NCI-H524 (cell line): ENCODE data around the gene ALOX12B.
A peak's percentile ranks its signal among the peaks of the same experiment; 100 is the strongest.
"Not testable (repeated sequence)": the region's sequence is repeated elsewhere in the genome, so short reads cannot be mapped to it uniquely, and the experiment has no call there.

Experiments used
- DNase-seq, 2 experiments: peaks; one replicate each; lab custom pipeline; 2025; lab: John Stamatoyannopoulos, UW

The ALOX12B gene

DNA sequence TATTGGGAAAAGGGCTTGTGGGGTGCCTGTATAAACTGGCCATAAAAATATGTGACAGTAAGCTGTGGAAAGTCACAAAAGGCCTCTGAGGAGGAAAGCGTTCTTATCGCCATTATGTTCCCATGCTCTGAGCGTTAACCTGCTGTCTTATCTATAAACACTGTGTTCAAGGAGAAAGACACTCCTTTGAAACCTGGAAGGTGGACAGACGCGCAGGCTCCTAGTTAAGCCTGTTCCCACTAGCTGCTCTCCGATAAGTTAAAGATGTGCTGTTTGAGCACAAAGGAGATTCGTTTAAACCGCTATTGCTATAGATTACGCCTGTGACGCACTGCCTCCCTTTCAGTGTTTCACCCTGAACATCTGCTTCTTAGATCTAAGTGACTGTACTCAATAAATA lies 5.2 kb downstream of the ALOX12B start:
- DNase-seq = no peak

DNA sequence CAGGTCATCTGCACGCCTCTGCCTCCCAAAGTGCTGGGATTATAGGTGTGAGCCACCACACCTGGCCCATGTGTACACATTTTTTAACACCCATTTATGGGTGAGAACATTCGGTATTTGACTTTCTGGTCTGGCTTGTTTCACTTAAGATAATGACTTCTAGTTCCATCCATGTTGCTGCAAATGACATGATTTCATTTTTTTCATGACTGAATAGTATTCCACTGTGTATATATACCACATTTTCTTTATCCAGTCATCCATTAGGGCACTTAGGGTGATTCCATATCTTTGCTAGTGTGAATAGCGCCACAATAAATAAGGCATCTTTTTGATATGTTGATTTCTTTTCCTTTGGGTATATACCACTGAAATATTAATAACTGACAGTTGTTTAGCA lies 5.6 kb downstream of the ALOX12B start:
- no peak for DNase-seq

DNA sequence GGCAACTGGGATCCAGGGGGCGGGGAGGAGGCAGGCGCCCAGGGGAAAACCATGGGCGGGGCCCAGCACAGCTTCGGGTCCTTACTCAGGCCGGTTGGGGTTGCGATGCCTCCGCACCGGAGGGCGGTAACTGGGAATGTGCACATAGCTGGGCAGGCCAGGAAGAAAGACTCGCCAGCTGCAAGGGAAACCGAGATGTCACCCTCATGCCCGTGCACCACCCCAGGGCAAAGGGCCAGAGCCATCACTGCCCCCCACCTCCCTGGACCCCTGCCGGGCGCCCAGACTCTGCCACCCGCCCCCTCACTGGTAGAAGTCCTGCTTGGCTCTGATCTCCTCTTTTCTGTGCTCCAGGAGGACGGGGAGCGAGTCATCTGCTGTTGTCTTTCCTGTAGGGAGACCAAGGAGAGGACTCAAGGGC lies 6.7 kb downstream of the ALOX12B start:
- no peak for DNase-seq

DNA sequence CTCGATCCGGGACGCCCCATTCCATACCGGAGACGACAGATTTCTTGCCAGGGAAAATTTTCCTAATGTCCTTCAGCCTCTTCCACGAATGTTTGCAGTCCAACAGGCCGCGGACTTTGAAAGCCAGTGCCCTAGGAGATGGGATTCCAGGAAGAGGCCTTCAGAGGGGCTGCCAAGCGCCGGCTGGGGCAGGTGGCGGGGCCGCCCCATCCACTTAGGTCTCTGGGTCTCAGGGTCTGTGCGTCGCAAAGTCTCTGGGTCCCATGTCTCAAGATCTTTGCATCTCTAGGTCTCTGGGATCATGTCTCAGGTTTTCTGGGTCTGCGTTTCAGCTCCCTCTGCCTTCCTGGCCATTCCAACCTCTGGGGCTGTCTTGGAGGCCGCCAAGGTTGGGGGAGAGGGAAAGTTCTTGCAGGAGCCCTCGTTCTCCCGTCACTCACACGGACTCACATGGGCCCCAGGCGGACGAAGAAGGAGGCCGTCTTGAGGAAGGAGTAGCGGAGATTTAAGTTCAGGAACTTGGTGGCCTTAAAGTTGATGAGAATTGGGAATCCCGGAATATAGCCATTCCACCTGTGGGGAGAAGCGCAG lies 7.2 kb downstream of the ALOX12B start:
- no peak for DNase-seq

DNA sequence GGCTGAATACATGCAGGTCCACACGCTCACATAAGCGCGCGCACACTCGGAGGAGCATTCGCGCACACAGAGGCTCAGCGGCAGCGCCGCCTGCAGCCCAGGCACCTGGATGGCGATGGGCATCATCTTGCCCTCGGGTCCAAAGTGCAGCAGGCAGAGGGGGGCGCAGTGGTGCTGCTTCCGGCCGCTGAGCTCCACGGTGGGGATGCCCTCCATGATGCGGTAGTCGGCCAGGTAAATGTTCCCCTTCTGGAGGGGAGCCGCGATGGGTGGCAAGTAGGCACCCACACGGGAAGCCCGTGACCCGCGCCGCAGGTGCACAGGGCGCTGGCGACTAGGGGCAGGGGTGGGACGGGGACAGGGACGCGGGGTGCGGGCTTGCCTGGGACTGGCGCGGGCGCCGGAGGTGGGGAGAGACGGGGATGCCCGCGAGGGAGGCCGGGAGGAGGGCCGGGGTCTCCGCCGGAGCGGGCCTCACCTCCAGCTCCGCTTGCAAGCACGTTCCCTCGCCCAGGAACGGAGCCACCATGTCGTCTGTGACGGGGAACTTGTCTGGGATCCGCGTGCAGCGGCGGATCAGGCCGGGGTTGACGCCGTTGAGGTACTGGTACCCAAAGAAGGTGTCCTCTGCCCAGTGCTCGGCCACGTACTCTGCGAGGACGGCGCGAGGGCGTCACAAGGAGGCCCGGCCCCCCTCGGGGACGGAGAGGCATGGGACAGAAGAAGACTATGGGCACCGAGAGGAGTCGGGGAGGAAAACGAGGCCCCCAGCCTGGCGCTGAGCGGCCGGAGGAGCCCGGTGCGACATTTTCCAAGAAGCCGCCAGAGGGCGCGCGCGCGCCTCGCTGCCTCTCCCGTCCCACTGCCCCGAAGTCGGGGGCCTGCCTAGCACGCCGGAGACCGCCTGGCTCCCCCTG lies 8.0 kb downstream of the ALOX12B start:
- peak; percentile 27 to 72 for DNase-seq

DNA sequence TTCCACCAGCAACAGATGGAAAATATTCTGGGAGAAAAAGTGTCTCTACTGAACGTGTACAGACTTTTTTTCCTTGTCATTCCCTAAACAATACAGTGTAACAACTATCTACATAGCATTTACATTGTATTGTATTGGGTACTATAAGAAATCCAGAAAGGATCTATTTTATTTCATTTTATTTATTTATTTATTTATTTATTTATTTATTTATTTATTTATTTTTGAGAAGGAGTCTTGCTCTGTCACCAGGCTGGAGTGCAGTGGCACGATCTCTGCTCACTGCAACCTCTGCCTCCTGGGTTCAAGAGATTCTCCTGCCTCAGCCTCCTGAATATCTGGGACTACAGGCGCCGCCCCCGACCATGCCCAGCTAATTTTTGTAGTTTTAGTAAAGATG lies 9.6 kb downstream of the ALOX12B start:
- not testable (repeated sequence) for DNase-seq

DNA sequence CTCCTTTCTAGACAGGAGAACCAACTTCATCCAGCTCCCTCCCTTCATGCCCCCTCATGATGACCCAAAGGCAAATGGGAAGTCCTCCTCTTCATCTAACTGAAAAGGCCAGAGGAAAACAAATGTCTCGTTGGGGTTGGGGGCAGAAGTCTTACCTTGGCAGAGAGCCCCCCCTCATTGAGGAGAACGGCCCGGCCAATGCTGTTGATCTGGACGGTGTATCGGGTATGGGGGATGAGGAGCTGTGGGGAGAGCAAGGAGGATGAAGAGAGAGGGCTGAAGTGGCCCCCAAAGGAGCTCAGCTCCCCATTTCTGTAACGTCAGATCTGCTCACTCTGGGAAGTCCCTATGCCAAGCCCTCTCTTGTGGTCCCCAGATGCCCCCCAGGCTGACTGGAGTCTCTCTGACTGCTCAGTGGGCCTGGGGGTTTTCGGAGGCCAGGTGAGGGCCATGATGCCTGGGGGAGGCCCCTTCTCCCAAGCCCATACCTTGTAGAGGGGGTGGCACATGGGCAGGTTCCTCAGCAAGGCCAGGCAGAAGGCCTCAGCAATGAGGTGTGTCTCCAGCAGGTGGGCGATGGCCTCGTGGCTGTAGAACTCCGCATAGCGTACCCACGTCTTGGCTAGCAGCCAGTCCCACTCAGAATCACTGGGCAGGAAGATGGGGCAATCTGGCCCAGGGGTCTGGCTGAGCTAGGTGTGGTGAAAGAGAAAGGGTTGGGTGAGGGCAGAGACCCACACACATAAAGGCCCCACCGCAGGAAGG lies 10.8 kb downstream of the ALOX12B start:
- DNase-seq = no peak

DNA sequence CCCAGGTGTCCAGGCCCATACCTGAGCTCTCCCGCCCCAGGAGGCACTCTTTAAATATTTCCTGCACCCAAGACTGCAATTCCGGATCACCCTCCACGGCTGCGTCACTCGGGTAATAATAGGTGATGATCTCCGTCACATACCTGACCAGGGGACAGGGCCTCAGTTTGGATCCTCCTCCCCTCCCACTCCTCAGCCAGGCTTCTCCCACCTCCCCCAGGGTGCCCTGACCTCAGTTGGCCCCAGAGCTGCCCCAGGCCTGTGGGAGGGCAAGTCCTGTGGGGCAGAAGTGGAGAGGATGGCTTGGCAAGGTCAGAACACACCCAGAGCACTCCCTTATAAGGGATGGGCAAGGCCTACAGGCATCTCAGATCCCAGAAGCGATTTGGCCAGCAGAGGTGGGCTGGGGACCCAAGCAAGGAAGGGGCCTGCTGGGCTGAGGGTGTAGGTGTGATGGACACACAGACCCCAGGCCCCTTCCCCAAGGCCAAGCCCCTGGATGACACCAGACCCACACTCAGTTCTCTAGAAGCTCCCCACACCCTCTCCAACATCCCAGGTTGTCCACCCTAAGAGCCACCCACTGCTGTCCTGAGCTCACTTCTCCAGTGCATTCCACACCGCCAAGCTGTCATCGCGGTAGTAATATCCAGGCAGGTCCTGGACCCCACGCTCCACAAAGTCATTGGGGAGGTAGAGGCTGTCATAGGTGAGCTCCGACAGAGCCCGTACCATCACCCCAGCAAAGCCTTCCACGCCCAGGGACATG lies 11.8 kb downstream of the ALOX12B start:
- no peak for DNase-seq

DNA sequence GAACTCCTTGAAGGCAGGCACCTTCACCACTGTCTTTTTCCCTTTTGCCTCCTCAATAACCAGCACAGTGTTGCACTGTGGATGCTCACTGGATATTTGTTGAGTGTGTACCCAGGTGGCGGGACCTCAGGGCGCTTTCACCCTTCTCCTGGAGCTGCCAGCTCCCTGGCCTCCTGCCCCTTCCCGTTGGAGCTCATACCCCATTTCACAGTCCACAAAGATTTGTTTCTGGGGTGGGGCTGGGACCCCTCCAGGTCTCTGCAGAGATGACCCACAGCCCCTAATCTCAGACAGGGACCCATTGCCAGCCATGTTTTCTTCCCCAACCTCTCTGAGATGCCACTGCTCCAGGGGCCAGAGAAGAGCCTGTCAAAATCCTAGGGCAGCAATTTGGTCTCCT lies 12.4 kb downstream of the ALOX12B start:
- no peak for DNase-seq

DNA sequence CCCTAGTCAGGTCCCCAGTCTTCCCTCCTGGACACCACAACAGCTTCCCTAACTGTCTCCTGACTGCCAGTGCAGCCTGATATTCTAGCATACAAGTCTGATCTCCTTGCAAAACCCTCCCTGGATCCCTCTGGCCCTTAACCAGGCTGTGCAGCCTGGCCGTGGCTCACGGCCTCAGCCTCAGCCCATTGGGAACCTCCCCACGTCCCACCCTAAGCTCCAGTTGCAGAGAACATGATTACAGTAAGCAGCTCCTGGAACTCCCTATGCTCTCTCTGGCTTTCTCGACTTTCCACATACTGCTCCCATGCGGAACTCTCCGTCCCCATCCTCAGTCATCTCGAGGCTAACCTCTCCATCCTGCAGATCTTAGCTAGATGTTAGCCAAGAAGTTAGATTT lies 13.0 kb downstream of the ALOX12B start:
- no peak for DNase-seq

DNA sequence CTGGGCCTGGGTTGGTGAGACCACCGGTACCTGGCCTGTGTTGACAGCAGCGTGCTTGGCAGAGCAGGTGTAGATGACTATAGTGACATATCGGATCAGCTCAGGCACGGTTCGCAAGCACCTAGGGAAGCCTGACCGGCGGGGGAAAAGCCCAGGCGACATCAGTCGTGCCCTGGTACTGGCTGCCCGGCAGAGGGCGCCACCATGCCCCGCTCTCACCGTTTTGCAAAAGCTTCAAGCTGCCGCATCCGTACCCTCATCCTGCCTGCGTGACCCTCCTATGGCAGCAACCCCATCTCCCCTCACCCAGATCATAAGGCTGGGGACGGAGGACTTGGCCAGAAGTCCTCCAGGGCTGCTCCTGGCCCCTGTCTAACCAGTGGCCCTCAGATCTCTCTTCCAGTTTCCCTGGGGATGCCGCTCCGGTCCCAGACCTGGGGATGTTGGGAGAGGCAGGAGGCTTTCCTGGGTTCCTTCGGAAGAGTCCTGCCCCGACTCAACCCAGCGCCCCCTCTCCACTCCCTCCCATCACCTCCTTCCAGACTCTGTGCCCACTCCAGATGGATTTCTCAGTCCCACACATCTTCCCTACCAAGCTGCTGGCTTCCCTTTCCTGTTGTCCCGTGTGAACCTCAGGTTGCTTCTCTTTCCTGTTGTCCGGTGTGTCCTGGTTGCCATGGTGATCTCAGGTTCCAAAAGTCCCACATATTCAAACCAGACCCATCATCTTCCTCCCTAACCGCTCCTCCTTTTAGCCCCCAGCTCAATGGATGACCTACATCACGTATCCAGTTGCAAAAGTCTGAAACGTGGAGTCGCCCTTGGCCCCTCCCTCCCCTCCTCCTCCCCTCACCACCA lies 13.7 kb downstream of the ALOX12B start:
- DNase-seq = peak; percentile 9 to 54

DNA sequence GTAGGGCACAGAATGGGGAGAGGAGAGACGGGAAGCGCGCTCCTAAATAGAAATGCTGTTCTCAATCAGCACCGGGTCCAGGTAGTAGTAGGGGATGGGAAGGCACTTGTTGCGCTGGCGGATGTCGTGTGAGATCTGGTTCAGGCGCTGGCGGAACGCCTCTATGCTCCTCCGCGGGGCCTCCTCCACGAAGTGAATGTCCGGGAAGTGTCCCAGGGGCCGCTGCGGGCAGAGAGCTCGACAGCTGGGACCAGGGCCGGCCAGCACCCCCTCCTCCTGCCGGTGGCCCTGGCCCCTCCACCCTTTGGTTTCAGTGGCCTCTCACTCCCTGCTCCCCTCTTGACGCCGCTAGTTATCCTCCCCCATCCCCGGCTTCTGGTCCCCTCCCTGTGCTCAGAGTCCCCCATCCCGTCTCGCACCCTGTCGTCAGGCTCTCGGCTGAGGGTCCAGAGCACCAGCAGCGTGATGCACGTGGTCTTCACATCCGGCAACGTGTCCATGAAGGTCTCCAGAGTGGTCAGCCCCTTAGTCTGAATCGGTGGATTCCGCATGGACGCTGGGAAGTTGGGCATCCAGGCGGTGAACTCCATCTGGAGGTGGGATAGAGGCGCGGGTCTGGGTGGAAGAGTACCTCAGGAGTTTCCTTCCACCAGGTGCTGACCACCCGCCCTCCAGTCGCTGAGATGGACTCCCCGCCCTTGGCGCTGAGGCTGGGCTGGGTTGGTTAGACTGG lies 14.6 kb downstream of the ALOX12B start:
- DNase-seq = no peak

DNA sequence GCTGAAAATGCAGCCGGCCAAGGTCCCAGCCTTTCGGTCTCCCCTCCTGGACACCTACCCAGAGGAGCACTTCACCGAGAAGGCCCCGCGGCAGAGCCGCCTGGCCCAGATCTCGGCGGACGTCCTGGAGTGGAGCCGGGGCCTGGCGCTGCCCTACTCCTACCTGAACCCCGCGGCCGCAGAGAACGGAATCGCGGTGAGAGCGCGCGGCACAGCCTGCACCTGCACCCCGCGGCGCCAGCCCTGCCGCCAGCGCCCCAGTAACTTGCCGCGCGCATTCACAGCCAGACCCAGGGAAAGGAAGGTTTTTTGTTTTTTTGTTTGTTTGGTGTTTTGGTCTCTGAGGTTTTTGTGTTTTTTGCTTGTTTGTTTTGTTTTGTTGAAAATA lies 15.2 kb downstream of the ALOX12B start:
- DNase-seq = no peak

DNA sequence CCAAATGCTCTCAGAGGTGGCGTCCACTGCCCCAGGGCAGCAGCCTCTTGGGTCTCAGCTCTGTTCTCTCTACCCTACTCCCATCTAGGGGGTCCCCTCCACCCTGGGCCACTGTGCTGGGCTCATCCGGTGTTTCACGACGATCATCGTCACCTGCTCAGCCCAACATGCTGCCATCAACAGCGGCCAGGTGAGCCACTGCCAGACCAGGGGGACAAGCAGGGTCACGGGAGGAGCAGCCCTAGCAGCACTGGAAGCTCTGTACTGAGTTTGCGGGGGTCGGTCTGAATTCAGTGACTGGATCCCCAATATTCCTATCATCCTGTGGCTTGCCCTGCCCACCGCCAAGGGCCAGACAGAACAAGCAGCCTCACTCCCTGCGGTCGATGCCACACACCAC lies 16.0 kb downstream of the ALOX12B start:
- no peak for DNase-seq

DNA sequence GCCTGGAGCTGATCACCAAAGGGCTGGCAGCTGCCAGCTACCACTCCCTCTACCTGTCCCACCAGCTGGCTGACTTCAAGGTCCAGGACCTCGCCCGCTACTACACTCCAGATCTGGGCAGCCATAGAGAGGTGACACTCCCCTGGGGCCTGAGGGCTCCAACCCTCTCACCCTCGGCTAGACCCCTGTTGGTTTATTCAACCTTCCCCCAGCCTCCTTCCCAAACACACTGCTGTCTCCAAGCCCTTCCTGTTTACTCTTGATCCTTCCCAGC lies 18.0 kb downstream of the ALOX12B start:
- peak in 1 of 2 experiments; percentile 26 for DNase-seq

DNA sequence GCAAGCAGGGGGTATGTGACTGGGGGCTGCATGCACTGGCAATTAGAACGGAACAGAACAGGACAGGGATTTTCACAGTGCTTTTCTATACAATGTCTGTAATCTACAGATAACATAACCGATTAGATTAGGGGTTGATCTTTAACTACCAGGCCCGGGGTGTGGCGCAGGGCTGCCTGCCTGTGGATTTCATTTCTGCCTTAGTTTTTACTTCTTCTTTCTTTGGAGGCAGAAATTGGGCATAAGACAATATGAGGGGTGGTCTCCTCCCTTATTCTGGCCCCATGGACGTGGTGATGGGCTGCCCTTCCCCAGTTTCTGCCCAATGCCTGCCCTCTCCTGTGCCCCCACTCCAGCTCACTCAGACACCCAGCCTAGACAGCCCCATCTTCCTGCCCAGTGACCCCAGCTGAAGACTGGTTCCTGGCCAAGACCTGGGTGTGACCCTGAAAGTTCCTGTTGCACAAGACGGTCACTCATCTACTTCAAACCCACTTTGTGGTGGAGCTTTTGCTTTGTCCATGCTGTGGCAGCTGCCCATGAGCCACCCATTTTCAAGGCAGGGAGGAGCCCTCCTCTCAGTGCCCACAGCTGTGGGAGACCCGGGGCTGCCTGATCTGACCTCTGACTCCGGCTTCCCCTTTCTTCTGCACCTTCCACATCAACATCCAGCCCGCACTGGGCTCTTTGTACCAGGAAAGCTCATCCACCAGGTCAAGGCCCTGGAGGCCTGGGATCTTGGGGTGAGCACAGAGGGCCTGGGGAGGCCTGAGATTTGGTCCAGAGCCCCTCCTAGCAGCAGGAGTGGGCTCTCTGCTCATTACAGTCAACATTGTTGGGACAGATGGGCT lies 18.6 kb downstream of the ALOX12B start:
- DNase-seq = no peak

DNA sequence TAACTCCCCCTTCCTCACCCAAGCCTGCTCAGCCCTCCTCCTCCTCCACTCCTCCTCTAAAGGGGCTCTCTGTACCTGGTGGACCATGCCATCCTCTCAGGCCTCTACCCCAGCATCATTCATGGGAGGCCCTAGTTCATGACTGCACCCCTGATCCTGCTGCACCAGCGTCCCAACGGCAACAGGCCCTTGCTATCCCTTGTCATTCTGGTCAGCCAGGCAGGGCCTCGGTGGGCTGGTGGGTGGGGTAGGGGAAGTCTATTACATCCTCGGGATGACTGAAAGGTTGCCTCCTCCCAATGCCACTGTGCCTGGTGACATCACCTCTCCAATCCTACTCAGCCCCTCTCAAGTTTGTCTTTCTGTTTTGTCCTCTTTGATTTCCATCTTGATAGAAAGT lies 19.7 kb downstream of the ALOX12B start:
- DNase-seq = no peak

DNA sequence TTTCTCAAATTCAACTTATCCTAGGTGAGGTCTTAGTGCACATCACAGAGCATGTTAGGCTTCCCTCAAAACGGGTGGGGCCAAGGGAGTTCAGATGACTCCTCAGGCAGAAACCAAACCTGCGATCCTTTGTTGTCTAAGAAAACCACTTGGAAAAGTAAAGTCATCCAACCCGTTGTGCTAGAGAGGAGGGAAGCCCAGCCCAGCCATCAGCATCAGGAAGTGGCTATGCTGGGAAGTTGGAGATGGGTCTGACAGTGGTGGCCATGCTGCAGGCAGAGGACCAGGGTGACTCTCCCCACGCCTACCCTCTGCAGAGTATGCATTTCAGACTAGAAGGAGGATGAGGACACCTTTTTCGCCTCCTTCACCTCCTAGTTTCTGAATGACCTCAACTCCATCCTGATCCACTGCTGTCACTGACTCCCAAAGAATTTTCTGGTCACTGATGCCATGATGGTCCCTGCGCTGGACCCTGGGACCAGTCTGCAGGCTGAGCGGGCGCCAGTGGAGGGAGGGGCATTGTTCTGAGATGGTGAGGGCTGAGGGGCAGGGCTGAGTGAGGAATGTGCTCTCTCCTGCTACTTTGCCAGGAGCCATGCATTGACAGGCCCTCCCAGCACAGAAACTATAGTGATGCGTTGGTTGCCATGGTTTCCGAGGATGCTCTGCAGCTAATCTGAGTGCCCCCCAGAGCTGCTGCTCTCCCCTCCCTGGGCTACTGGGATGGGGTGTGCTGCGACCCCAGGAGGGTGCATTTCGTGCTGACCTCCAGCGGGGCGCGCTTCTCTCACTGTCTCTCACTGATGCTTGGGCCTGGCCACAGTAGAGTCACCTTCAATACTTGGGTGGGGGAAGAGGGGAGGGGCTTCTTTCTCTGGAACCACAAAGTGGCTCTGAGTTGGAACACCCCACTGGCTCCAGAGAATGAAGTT lies 20.4 kb downstream of the ALOX12B start:
- no peak for DNase-seq
